Spleen (tissue), 13 donors: ENCODE data around the gene SELENOO. TPM values are rescaled to one million over a fixed set of nuclear protein-coding genes. Genes with fewer than 3 reads are reported as not detected.
A peak's percentile ranks its signal among the peaks of the same experiment; 100 is the strongest.

Experiments used
- DNase-seq: peaks from one replicate; pipeline ENCODE4 v3.0.0-alpha.2; 2020
- H3K27ac ChIP-seq, 8 donors: fragments of 200-600 bp; sonication (generic) in 7 of 8; 1 replicate in 4 of 8; 2 replicates in 4 of 8; pipeline versions ENCODE4 v1.5.0 to v1.8.0; 2016 to 2021; ENCODE audit warnings: inconsistent platforms in 4 of 8, mild to moderate bottlenecking in 4 of 8, moderate library complexity in 1 of 8
- H3K27me3 ChIP-seq, 7 donors: fragments of 200-600 bp; sonication (generic) in 6 of 7; replicated peaks in 1 of 7; 1 replicate in 4 of 7; 2 replicates in 3 of 7; pipeline versions ENCODE4 v1.5.0 to v1.8.0; 2016 to 2021; ENCODE audit warnings: inconsistent platforms in 3 of 7, mild to moderate bottlenecking in 1 of 7
- H3K36me3 ChIP-seq, 6 donors: fragments of 200-600 bp; sonication (generic) in 5 of 6; 1 replicate in 4 of 6; 2 replicates in 2 of 6; pipeline versions ENCODE4 v1.5.0 to v1.8.0; 2016 to 2021; ENCODE audit warnings: inconsistent platforms in 2 of 6
- H3K4me1 ChIP-seq, 6 donors: fragments of 200-600 bp; sonication (generic) in 5 of 6; 1 replicate in 3 of 6; 2 replicates in 3 of 6; pipeline versions ENCODE4 v1.5.0 to v1.8.0; 2016 to 2021; ENCODE audit warnings: inconsistent platforms in 3 of 6
- H3K4me3 ChIP-seq, 8 donors: fragments of 200-600 bp; sonication (generic) in 7 of 8; 1 replicate in 4 of 8; 2 replicates in 4 of 8; pipeline versions ENCODE4 v1.5.0 to v1.8.0; 2016 to 2021; ENCODE audit warnings: inconsistent platforms in 4 of 8, mild to moderate bottlenecking in 4 of 8, moderate library complexity in 2 of 8
- H3K9me3 ChIP-seq, 8 donors: fragments of 200-600 bp; sonication (generic) in 7 of 8; 1 replicate in 4 of 8; 2 replicates in 4 of 8; pipeline versions ENCODE4 v1.5.0 to v1.8.0; 2016 to 2021; ENCODE audit warnings: inconsistent platforms in 4 of 8
- POLR2A ChIP-seq, 3 donors: fragments of 450-650 bp; IDR thresholded peaks; one replicate each; pipeline ENCODE4 v1.5.1; 2017; ENCODE audit warnings: antibody characterized with exemption in 3 of 3, mild to moderate bottlenecking in 1 of 3
- POLR2AphosphoS5 ChIP-seq, 3 donors: sonication (generic); formaldehyde crosslinking; IDR thresholded peaks; one replicate each; pipeline ENCODE4 v1.5.1; 2017; ENCODE audit warnings: antibody characterized with exemption in 3 of 3
- WGBS, 5 donors: extraction: QIAGEN DNeasy Blood & Tissue Kit in 3 of 5; methylation state at CpG; one replicate each; pipeline versions ENCODE4 v1.1.5 to v1.1.7; 2013 to 2018; 5-methylcytosine and 5-hydroxymethylcytosine counted together
- intact Hi-C: fragments of 100-400 bp; cut with DNase I; formaldehyde crosslinking; loops from one replicate; pipeline ENCODE4 v1.15.0; 2023; ENCODE audit warnings: low total_unique reads
- long read RNA-seq, 2 donors: transcript quantifications; one replicate each; lab custom pipeline, GENCODE V29; 2026
- polyA plus RNA-seq, 3 donors: library from polyadenylated mRNA; stranded (reverse); fragments of 200-250 nt; gene quantifications; one replicate each; pipeline ENCODE4 v1.2.1, GENCODE V29; 2013
- total RNA-seq, 7 donors: library from RNA; depleted of rRNA in 3 of 7; stranded (reverse); fragments of >200 nt in 3 of 7; fragmentation: NEBNext Ultra II Directional in 4 of 7; extraction: Animal tissue kit (Norgen Biotek cat#: 25700) in 4 of 7; gene quantifications; one replicate each; pipeline versions ENCODE4 v1.1.0 to v1.2.1, GENCODE V29; 2016 to 2021
- TF ChIP-seq, protein P1 (sequence below), 11 experiments: fragments of 200-600 bp in 7 of 11; fragments of 450-650 bp in 4 of 11; sonication (generic) in 4 of 11; IDR thresholded peaks in 8 of 11; conservative IDR thresholded peaks in 3 of 11; 1 replicate in 7 of 11; 2 replicates in 4 of 11; pipeline versions ENCODE4 v1.4.0 to v1.8.0; 2016 to 2021; ENCODE audit warnings: antibody characterized with exemption in 11 of 11, inconsistent platforms in 4 of 11, mild to moderate bottlenecking in 1 of 11
- donor health status: healthy with polysubstance abuse.
- donor health status: DM: no; HTN: no; CAD: no; lungs with moderate emphysema.
- donor health status: DM: no; HTN: no; CAD: no.
- donor health status: Bipolar disorder and iron deficiency.
- donor health status: healthy.
- donor health status: DM: no; HTN: no; CAD: no.
- donor health status: DM: yes; HTN: yes; CAD: no.

SELENOO gene, protein sequence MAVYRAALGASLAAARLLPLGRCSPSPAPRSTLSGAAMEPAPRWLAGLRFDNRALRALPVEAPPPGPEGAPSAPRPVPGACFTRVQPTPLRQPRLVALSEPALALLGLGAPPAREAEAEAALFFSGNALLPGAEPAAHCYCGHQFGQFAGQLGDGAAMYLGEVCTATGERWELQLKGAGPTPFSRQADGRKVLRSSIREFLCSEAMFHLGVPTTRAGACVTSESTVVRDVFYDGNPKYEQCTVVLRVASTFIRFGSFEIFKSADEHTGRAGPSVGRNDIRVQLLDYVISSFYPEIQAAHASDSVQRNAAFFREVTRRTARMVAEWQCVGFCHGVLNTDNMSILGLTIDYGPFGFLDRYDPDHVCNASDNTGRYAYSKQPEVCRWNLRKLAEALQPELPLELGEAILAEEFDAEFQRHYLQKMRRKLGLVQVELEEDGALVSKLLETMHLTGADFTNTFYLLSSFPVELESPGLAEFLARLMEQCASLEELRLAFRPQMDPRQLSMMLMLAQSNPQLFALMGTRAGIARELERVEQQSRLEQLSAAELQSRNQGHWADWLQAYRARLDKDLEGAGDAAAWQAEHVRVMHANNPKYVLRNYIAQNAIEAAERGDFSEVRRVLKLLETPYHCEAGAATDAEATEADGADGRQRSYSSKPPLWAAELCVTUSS
- total RNA-seq (10 to 100 TPM; 25.4 to 31.7 (median 29.3) TPM), polyA plus RNA-seq (10 to 100 TPM; 26.2 to 70.8 (median 47.0) TPM)
- long read RNA-seq, donor 1, partial matches to known transcripts: 6 of 9 reads
- long read RNA-seq, donor 1, other reads (novel, unspliced or antisense): 0 of 9 reads
- long read RNA-seq, donor 2, partial matches to known transcripts: 6 of 9 reads
- long read RNA-seq, donor 2, other reads (novel, unspliced or antisense): 0 of 9 reads

DNA sequence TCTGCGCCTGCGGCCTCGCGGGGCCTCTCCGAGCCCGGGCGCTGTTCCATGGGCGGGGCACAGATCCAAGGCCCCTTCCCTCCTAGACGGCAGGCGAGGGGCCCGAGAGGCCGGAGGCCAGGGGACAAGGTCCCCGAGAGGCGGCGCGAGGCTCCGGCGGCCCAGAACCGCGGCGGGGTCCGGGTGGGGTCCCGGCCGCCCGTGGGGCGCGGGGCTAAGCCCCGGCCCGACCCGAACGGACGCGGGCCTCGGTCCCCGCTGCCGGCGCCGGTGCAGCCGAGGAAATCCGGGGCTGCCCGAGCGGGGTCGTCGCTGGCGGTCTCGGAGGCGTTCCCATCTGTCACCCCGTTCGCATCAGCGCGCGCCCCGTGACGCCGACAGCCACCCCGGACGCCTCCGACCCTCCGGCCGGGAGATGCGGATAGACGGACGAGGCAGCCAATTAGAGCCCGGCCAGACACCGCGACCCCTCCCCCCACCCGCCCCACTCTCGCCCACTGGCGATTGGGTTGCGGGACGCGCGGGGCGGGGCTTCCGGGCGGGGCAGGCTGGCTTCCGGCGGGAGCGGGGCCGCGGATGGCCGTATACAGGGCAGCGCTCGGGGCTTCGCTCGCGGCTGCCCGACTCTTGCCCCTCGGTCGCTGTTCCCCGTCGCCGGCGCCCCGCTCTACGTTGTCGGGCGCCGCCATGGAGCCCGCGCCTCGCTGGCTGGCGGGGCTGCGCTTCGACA lies at the start of gene SELENOO:
TSS of gene SELENOO (plus strand) at position 551 of the 730 bp plus-strand sequence. CDS start at position 577, 26 bp downstream.
- no peaks in the 10 kb centered on the region for H3K27me3 ChIP-seq
- H3K36me3 ChIP-seq: peaks cover 0 to 68% (median 30%) of the 10 kb centered on the region in 6 donors
- H3K4me3 ChIP-seq: peak within 1 kb of the TSS; percentile 69 to 93 (median 75)
- TF ChIP-seq POLR2A (IDR thresholded peaks at IDR 0.05) (peak in 2 of 3 donors; percentile 57 to 76), POLR2AphosphoS5 (IDR thresholded peaks at IDR 0.05) (peak; percentile 92 to 94 (median 94))
- TF ChIP-seq, protein P1, sequence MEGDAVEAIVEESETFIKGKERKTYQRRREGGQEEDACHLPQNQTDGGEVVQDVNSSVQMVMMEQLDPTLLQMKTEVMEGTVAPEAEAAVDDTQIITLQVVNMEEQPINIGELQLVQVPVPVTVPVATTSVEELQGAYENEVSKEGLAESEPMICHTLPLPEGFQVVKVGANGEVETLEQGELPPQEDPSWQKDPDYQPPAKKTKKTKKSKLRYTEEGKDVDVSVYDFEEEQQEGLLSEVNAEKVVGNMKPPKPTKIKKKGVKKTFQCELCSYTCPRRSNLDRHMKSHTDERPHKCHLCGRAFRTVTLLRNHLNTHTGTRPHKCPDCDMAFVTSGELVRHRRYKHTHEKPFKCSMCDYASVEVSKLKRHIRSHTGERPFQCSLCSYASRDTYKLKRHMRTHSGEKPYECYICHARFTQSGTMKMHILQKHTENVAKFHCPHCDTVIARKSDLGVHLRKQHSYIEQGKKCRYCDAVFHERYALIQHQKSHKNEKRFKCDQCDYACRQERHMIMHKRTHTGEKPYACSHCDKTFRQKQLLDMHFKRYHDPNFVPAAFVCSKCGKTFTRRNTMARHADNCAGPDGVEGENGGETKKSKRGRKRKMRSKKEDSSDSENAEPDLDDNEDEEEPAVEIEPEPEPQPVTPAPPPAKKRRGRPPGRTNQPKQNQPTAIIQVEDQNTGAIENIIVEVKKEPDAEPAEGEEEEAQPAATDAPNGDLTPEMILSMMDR (IDR thresholded peaks at IDR 0.05 in 8 of 11, conservative IDR thresholded peaks at IDR 0.05 in 3 of 11): peak in 1 of 11 experiments; percentile 35
- H3K27ac ChIP-seq: peak within 1 kb of the TSS; percentile 69 to 95 (median 88)
- H3K4me1 ChIP-seq: peaks cover 10 to 82% (median 37%) of the 10 kb centered on the region in 6 donors
- peak; percentile 97 for DNase-seq
- H3K9me3 ChIP-seq: no peaks in the 10 kb centered on the region
- intact Hi-C loops: no loop called here
- 0 to 1% (median 1%) methylated on average over 11 to 104 of the region's 105 CpGs for WGBS, 5 donors

DNA sequence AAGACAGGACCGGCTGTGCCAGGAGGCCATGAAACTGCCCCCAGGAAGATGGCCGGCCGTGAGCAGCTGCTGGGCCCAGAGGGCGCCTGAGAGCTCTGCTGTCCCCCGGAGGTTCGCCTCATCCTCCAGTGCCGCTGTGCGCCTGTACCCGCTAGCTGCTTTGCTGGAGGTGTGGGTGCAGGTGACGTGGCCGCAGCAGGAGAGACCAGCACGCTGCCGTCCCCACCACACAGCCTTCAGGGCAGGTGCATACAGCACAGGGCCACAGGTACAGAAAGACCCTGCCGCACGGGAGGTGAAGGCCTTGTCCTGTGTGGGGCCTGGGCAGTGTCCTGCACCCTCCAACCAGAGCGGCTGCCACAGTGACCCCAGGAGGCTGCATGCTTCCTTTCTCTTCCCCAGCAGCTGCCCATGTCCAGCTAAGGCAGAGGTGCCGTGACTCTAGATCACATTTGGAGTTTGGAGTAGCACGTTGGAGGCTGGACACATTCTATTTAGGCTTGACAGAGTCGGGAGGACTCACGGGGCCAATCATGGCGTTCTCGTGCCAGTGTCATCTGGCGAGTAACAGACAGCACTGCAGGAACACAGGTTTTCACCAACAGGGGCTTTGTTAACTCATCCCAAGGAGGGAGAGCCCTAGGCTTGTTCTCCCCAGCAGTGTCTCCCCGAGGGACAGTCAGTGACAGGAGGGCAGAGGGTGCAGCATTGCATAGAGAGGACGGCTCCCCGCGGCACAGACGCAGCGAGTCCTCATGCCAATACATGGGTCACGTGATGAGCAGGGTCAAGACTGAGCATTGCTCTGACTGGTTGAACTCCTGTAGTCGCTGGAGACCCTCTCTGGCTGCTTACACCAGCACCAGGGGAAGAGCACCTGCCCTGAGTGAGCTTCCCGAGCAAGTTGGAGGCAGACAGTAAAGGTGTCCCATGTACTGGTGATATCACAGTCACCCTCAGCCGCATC lies 49.0 kb upstream of the SELENOO start:
- no peaks in the 10 kb centered on the region for H3K9me3 ChIP-seq
- H3K27me3 ChIP-seq: peaks cover 0 to 12% (median 0%) of the 10 kb centered on the region in 7 donors
- peaks cover 0 to 22% (median 7%) of the 10 kb centered on the region in 6 donors for H3K4me1 ChIP-seq
- no peak overlapping the region for H3K27ac ChIP-seq
- H3K4me3 ChIP-seq: no peak overlapping the region
- DNase-seq: no peak
- 77 to 90% (median 87%) methylated on average over 14 to 33 of the region's 33 CpGs for WGBS, 5 donors
- no peaks in the 10 kb centered on the region for H3K36me3 ChIP-seq
- intact Hi-C loops: loop anchor here (5.0 kb wide), 1 partner anchor 55 kb away; no protein-coding TSS in a partner anchor
- TF ChIP-seq, protein P1 (IDR thresholded peaks at IDR 0.05 in 8 of 11, conservative IDR thresholded peaks at IDR 0.05 in 3 of 11): no peak
- TF ChIP-seq POLR2AphosphoS5 (IDR thresholded peaks at IDR 0.05): no peak
- TF ChIP-seq POLR2A (IDR thresholded peaks at IDR 0.05): no peak

DNA sequence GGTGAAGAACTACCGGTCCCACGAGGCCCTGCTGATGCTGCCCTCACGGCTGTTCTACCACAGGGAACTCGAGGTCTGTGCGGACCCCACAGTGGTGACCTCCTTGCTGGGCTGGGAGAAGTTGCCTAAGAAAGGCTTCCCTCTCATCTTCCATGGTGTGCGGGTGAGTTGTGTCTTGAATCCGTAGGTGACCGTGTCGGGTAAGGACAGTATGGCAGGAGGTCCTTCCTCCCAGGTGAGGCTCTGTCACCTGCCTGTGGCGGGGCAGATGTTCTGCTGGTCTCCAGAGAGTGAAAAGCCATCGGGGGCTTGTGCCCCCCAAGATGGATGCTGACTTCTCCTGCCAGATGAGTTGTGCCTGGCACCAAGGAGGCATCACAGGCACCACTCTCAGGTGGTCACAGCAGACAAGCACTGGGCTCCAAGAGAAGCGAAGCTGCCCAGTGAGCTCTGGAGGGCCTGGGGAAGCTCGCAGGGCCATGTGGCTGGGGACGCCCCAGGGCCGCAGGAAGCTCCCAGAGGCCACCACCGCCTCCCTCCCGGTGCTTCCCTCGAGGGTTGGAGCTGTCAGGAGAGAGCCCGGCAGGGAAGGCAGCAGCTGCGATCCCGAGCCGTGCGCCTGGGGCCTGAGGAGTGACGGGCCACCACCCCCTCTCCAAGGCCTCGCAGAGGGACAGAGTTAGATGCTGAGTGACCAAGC lies 47.6 kb upstream of the SELENOO start:
- intact Hi-C loops: loop anchor here (5.0 kb wide), 1 partner anchor 54 kb away; no protein-coding TSS in a partner anchor
- no peak overlapping the region for H3K27ac ChIP-seq
- no peak overlapping the region for H3K4me3 ChIP-seq
- H3K4me1 ChIP-seq: peaks cover 0 to 12% (median 6%) of the 10 kb centered on the region in 6 donors
- no peak for DNase-seq
- H3K27me3 ChIP-seq: peaks cover 0 to 17% (median 0%) of the 10 kb centered on the region in 7 donors
- H3K36me3 ChIP-seq: no peaks in the 10 kb centered on the region
- 82 to 89% (median 82%) methylated on average over 21 to 25 of the region's 25 CpGs for WGBS, 5 donors
- no peaks in the 10 kb centered on the region for H3K9me3 ChIP-seq
- TF ChIP-seq, protein P1 (IDR thresholded peaks at IDR 0.05 in 8 of 11, conservative IDR thresholded peaks at IDR 0.05 in 3 of 11): no peak
